Measurements from ENCODE around the gene CKAP5.
A peak's percentile ranks its signal among the peaks of the same experiment; 100 is the strongest.
"Not testable (repeated sequence)": the region's sequence is repeated elsewhere in the genome, so short reads cannot be mapped to it uniquely, and the experiment has no call there.

The CKAP5 gene

DNA sequence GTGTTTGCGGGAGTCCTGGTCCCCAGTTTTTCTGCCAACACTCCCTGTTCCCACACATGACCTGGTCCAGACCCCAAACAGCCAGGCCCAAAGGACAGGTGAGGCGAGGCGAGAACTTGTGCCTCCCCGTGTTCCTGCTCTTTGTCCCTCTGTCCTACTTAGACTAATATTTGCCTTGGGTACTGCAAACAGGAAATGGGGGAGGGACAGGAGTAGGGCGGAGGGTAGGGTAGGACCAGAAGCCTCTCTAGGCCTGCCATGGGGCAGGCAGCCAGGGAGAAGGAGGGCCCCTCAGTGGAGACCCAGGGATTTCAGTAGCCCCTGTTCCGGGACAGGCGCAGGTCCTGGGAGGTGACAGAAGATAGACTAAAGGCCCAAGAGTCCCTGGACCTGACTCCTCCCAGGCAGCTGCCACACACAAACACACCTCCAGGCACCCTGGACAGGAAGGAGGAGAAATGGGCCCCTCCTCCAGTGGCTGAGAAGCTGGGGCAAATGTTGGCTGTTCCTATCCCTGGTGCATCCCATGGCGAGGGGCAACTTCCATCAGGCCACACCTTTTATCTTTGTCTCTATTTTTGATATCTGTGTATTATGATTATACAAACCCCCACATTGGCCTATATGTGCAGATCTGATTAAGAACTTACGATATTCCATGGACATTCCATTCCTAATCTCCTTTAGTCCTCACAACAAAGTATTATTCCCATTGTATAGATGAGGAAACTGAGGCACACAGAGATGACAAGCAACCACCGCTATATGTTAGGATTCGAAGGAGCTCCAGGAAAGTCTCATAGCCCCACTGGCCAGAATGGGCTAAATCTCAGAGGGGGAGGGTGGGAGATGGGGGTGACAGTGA lies 127.7 kb downstream of the CKAP5 start:
- no peak overlapping the region for H3K4me3 Mint-ChIP-seq
- H3K9me3 Mint-ChIP-seq, result no peaks in the 10 kb centered on the region
- H3K4me1 Mint-ChIP-seq (ENCODE audit: low read depth), result no peaks in the 10 kb centered on the region
- no peaks in the 10 kb centered on the region for H3K27me3 Mint-ChIP-seq
- H3K36me3 Mint-ChIP-seq (ENCODE audit: low read depth), result no peaks in the 10 kb centered on the region
- H3K27ac Mint-ChIP-seq, result no peak overlapping the region

DNA sequence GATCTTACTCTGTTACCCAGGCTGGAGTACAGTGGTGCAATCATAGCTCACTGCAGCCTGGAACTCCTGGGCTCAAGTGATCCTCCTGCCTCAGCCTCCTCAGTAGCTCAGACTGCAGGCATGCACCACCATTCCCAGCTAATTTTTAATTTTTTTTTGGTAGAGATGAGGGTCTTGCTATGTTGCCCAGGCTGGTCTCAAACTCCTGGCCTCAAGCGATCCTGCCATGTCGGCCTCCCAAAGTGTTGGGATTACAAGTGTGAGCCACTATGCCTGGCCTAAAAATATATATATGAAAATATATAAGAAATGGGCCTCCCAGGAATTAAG lies 128.3 kb downstream of the CKAP5 start:
- not testable (repeated sequence) for H3K4me1 Mint-ChIP-seq (ENCODE audit: low read depth); H3K4me3 Mint-ChIP-seq; H3K27me3 Mint-ChIP-seq; H3K27ac Mint-ChIP-seq; H3K9me3 Mint-ChIP-seq; H3K36me3 Mint-ChIP-seq (ENCODE audit: low read depth)

DNA sequence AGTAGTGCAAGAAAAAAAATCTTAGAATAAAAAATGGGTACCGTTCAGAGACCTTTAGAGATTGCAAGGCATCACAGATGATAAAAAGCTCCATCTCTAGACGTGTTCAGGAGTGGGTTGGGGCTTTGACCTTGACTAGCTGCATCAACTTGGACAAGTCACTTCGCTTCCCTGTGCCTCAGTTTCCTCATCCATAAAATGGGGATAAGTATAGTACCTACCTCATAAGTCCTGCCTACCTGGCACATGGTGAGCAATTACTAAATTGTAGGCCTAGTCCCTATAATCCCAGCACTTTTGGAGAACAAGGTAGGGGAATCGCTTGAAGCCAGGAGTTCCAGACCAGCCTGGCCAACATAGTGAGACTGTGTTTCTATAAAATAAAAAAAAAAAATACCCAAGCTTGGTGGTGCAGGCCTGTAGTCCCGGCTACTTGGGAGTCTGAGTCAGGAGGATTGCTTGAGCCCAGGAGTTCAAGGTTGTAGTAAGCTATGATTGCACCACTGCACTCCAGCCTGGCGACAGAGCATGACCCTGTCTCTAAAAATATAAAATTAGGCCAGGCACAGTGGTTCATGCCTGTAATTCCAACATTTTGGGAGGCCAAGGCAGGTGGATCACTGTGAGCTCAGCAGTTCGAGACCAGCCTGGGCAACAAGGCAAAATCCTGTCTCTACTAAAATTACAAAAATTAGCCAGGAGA lies 133.1 kb downstream of the CKAP5 start:
- Mint-ChIP-seq H3K27ac (no peak overlapping the region), H3K4me3 (no peak overlapping the region), H3K9me3 (no peaks in the 10 kb centered on the region)

DNA sequence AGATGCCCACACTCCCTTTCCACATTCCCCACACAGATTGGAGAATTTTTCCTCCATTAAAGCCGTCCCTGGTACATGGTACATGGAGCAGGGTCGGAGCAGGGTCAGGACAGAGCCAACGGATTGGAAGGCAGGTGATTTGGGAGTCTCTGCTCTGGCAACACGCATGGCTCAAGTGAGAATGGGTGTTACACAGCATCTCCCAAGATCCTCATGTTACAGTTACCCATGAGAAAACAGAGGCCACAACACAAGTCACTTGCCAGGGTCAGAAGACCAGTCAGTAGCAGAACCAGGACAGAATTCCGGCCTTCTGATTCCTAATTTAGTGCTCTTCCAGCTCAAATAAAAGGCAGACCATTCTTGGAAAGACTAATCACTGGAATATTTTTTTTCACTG lies 134.8 kb downstream of the CKAP5 start:
- no peaks in the 10 kb centered on the region for H3K9me3 Mint-ChIP-seq
- no peak overlapping the region for H3K27ac Mint-ChIP-seq
- H3K36me3 Mint-ChIP-seq (ENCODE audit: low read depth), result peaks cover 14% of the 10 kb centered on the region
- H3K4me3 Mint-ChIP-seq, result no peak overlapping the region
- no peaks in the 10 kb centered on the region for H3K4me1 Mint-ChIP-seq (ENCODE audit: low read depth)
- no peaks in the 10 kb centered on the region for H3K27me3 Mint-ChIP-seq

More for the DNA sequence above, 133.1 kb downstream of the CKAP5 start:
- Mint-ChIP-seq H3K4me1 (ENCODE audit: low read depth) (no peaks in the 10 kb centered on the region), H3K27me3 (no peaks in the 10 kb centered on the region), H3K36me3 (ENCODE audit: low read depth) (no peaks in the 10 kb centered on the region)

DNA sequence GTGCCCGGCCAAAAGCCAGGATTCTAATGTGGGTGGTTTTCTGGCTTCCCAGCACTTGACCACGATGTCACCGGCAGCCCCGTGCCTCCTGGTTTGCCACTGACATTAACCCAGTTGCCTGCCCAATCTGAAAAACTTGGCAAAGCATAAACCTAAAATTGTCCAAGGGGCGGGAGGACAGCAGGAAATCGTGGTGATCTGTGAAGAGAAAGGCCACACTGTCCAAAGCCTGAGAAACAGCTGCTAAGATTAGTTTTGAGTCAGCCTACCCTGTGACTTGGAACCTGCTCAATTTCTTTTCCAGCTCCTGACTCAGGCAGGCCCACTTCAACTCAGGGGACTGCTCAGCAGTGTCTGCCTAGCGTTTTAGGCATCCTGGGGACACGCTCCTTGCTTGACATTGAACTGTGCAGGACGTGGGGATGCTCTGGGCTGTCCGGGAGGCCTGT lies 135.2 kb downstream of the CKAP5 start:
- Mint-ChIP-seq H3K27me3 (no peaks in the 10 kb centered on the region), H3K27ac (no peak overlapping the region), H3K4me3 (no peak overlapping the region)

DNA sequence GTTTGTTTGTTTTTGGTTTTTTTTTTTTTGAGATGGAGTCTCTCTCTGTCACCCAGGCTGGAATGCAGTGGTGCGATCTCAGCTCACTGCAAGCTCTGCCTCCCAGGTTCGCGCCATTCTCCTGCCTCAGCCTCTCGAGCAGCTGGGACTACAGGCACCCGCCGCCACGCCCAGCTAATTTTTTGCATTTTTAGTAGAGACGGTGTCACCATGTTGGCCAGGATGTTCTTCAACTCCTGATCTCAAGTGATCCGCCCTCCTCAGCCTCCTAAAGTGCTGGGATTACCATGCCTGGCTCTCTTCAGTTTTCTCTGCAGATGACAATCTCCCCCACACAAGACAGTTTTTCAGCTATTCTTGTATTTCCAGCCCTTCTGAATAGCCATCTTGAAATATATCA lies 136.7 kb downstream of the CKAP5 start:
- not testable (repeated sequence) for H3K27ac Mint-ChIP-seq, H3K4me3 Mint-ChIP-seq
- peaks cover 15% of the 10 kb centered on the region for H3K36me3 Mint-ChIP-seq (ENCODE audit: low read depth)

More for the DNA sequence above, 135.2 kb downstream of the CKAP5 start:
- H3K9me3 Mint-ChIP-seq, result no peaks in the 10 kb centered on the region
- no peaks in the 10 kb centered on the region for H3K4me1 Mint-ChIP-seq (ENCODE audit: low read depth)
- peaks cover 14% of the 10 kb centered on the region for H3K36me3 Mint-ChIP-seq (ENCODE audit: low read depth)

DNA sequence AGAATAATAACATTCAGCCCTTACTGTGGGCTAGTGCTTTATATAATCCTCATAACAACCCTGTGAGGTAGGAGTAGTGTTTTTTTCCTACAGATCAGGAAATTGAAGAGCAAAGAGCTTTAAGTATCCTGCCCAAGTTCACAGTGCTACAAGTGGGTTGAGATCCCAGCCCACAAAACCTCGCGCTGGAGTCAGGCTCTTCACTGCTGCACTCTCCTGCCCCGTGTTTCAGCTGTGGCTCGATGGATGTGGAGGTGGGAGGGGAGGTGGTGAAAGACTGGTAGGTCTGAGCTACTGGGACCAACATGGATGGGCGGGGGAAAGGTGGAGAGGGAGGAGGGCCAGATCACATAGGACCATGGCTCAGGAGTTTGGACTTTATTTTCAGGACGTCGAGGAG lies 139.2 kb downstream of the CKAP5 start:
- Mint-ChIP-seq H3K27ac (no peak overlapping the region), H3K4me3 (no peak overlapping the region), H3K27me3 (no peaks in the 10 kb centered on the region), H3K9me3 (no peaks in the 10 kb centered on the region), H3K4me1 (ENCODE audit: low read depth) (peaks cover 10% of the 10 kb centered on the region), H3K36me3 (ENCODE audit: low read depth) (peaks cover 35% of the 10 kb centered on the region)

More for the DNA sequence above, 136.7 kb downstream of the CKAP5 start:
- not testable (repeated sequence) for H3K4me1 Mint-ChIP-seq (ENCODE audit: low read depth); H3K27me3 Mint-ChIP-seq; H3K9me3 Mint-ChIP-seq

DNA sequence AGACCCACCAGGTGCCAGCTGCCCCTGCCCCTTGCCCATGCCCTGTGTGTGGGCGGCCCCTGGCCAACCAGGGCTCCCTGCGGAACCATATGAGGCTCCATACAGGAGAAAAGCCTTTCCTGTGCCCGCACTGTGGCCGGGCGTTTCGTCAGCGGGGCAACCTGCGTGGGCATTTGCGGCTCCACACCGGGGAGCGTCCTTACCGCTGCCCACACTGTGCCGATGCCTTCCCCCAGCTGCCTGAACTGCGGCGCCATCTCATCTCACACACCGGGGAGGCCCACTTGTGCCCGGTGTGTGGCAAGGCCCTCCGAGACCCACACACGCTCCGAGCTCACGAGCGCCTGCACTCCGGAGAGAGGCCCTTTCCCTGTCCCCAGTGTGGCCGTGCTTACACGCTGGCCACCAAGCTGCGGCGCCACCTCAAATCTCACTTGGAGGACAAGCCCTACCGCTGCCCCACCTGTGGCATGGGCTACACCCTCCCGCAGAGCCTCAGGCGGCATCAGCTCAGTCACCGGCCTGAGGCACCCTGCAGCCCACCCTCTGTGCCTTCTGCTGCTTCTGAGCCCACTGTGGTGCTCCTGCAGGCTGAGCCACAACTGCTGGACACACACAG lies 140.9 kb downstream of the CKAP5 start:
- Mint-ChIP-seq H3K9me3 (no peaks in the 10 kb centered on the region), H3K4me1 (ENCODE audit: low read depth) (peaks cover 17% of the 10 kb centered on the region), H3K27me3 (no peaks in the 10 kb centered on the region), H3K27ac (no peak overlapping the region), H3K4me3 (no peak overlapping the region), H3K36me3 (ENCODE audit: low read depth) (peaks cover 41% of the 10 kb centered on the region)

DNA sequence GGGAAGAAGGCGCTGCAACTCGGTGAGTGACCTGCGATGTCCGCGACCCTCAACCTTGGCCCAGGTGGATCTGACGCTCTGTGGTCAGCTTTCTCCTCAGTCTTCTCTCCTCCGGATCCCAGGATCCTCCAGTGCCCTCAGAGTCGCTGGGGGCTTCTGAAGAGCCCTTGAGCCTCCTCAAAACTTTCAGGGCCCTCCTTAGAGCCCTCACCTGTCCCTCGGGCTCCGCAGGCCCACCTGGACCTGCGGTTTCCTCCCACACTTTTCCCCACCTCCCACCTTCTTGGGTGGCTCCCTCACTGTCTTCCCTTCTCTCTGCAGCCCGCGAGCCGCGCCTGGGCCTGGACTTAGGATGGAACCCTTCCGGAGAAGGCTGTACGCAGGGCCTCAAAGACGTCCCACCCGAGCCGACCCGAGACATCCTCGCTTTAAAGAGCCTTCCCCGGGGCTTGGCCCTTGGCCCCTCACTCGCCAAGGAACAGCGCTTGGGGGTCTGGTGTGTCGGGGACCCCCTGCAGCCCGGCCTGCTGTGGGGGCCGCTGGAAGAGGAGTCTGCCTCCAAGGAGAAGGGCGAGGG lies 144.9 kb downstream of the CKAP5 start:
- peaks cover 37% of the 10 kb centered on the region for H3K4me1 Mint-ChIP-seq (ENCODE audit: low read depth)
- peak overlapping the region; percentile 95 for H3K4me3 Mint-ChIP-seq
- H3K27ac Mint-ChIP-seq, result peak overlapping the region; percentile 99
- H3K9me3 Mint-ChIP-seq, result no peaks in the 10 kb centered on the region
- H3K36me3 Mint-ChIP-seq (ENCODE audit: low read depth), result peaks cover 29% of the 10 kb centered on the region
- no peaks in the 10 kb centered on the region for H3K27me3 Mint-ChIP-seq

DNA sequence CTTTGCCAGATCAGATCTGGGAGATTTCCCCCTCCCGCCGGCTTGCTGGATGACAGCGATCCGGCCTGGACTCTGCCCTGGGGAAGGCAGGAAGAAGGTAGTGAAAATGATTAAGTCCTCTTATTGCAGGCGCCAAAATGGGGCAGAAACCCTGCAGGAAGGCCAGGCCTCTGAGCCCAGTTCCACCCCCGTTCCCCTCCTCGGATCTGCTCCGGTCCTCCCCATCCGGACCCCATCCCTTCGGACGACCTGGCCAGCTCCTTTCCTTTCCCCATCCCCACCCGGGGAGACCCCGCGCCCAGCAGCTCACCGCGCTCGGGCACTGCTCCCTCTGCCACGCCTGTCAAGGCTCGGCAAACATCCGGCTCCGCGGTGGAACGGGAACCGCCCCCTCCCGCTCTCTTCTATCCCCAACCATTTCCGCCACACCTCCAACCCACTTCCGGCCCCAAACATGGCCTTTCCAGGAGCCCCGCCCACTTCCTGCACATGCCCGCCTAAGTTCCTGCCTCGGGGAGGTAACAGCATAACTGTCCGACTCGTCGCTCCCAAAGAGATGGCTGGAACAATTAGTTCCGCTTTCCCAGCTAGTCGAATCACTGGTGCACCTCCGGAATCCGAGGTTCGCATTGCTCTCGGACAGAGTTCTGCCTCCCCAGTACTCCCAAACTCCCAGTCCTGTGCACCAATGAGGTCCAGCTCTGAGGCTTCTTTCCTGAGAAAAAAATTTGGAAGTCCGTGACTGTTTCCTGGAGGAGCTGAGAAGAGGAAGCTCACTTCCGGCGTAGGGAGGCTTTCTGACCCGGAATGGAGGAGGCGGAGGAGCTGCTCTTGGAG lies 145.6 kb downstream of the CKAP5 start, which contains the start of the genes ARHGAP1 and ZNF408:
TSS of gene ARHGAP1 (minus strand) at position 379 of the 837 bp plus-strand sequence. CDS start 4,512 bp downstream, outside the sequence.
TSS of gene ZNF408 (plus strand) at position 791 of the 837 bp plus-strand sequence. CDS start at position 808, 17 bp downstream.
- Mint-ChIP-seq H3K27me3 (no peaks in the 10 kb centered on the region), H3K9me3 (no peaks in the 10 kb centered on the region), H3K4me3 (peak within 1 kb of the TSS; percentile 95), H3K4me1 (ENCODE audit: low read depth) (peaks cover 37% of the 10 kb centered on the region), H3K27ac (peak within 1 kb of the TSS; percentile 99), H3K36me3 (ENCODE audit: low read depth) (peaks cover 36% of the 10 kb centered on the region)

DNA sequence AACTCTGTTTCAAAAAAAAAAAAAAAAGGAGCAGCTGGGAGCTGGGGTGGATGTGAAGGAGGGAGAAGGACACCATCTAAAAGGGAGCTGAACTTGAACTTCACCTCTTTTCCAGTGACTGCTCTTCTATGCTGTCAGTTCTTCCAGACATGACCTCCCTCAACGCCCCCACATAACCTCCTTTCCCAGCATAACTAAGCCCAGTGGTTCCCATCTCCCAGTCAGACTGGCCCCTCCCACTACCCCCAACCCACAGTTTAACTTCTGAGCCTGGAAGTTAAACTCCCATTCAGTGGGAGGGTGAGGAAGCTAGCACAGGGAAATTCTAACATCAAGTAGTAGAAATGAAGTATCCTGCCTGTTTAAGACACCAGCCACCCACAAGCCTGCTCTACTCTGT lies 147.5 kb downstream of the CKAP5 start:
- peak overlapping the region; percentile 71 for H3K27ac Mint-ChIP-seq
- H3K9me3 Mint-ChIP-seq, result no peaks in the 10 kb centered on the region
- peaks cover 41% of the 10 kb centered on the region for H3K36me3 Mint-ChIP-seq (ENCODE audit: low read depth)
- peak overlapping the region; percentile 95 for H3K4me3 Mint-ChIP-seq
- H3K4me1 Mint-ChIP-seq (ENCODE audit: low read depth), result peaks cover 37% of the 10 kb centered on the region
- no peaks in the 10 kb centered on the region for H3K27me3 Mint-ChIP-seq

DNA sequence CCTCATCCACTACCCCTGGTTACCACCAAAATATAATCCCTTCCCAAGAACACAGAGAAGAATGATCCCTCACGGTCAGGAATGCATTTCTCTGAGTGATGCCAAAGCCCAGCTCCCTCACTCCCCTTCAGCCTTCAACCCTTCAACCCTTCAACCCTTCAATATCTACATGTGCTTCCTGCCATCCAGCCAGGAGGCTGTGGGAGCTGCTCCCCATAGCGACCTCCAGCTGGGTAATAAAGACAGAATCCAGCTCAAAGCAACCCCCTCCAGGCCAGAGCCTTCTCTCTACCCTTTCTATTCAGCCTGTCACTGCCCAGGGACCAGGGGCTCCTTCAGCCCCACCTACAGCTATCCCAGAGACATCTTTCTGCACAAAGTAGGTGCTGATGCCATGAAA lies 148.4 kb downstream of the CKAP5 start:
- H3K4me1 Mint-ChIP-seq (ENCODE audit: low read depth), result peaks cover 35% of the 10 kb centered on the region
- peak overlapping the region; percentile 67 for H3K27ac Mint-ChIP-seq
- H3K36me3 Mint-ChIP-seq (ENCODE audit: low read depth), result peaks cover 35% of the 10 kb centered on the region

DNA sequence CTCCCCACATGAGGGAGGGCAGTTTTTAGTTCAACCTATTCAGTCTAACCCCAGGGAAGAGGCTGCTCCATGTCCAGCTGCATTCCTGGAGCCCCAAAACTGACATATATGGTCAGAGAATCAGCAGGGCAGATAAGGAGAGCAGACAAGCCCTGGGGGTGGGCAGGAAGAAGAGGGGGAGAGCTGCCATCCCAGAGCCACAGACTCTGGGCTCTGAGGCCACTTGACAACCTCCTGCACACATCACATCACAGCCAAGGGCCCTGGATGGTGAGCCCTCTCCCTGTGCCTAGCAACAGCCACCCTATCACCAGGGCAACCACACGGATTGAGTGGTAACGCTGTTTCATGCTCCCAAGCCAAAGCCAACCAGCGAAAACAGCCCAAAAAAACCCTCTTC lies 148.8 kb downstream of the CKAP5 start:
- Mint-ChIP-seq H3K9me3 (no peaks in the 10 kb centered on the region), H3K27me3 (no peaks in the 10 kb centered on the region), H3K27ac (peak overlapping the region; percentile 67), H3K4me3 (no peak overlapping the region), H3K4me1 (ENCODE audit: low read depth) (peaks cover 31% of the 10 kb centered on the region), H3K36me3 (ENCODE audit: low read depth) (peaks cover 30% of the 10 kb centered on the region)

More for the DNA sequence above, 148.4 kb downstream of the CKAP5 start:
- Mint-ChIP-seq H3K4me3 (peak overlapping the region; percentile 15), H3K9me3 (no peaks in the 10 kb centered on the region), H3K27me3 (no peaks in the 10 kb centered on the region)

DNA sequence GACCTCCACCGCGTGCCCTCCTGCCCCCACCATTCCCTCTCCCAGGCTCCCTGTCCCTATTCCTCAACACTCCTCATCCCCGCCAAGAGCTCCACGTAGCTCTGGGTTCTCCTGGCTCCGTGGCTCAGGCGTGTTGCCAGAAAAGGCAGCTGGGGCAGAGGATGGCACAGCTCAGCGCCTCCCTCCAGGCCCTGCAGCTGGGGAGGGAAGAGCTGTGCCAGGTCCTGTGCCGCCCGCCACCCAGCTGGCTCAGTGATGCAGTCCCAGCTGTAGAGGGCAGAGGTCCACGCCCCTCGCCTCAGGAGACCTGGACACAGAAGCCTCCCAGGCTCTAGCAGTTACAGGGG lies 149.9 kb downstream of the CKAP5 start:
- Mint-ChIP-seq H3K27me3 (no peaks in the 10 kb centered on the region), H3K27ac (no peak overlapping the region), H3K4me3 (no peak overlapping the region), H3K4me1 (ENCODE audit: low read depth) (peaks cover 20% of the 10 kb centered on the region), H3K36me3 (ENCODE audit: low read depth) (peaks cover 23% of the 10 kb centered on the region), H3K9me3 (no peaks in the 10 kb centered on the region)

Measured in stimulated activated naive CD8-positive, alpha-beta T cell treated with anti-CD3 and anti-CD28 coated beads, Interleukin-15, Interleukin-2, amounts not matched to agents 100 ng/mL and 50 ng/mL, for 24 hours (primary cell).